ENCODE results near the gene RRAGC. TPM values are rescaled to one million over a fixed set of nuclear protein-coding genes. Genes with fewer than 3 reads are reported as not detected.
A peak's percentile ranks its signal among the peaks of the same experiment; 100 is the strongest.

Gene RRAGC
- total and polyA plus RNA-seq, 9 of the 15 experiments (the other 6 are each of a cell fraction or from before 2014, with no cell fraction given) = 3.9 to 16.9 (median 10.9) TPM

DNA sequence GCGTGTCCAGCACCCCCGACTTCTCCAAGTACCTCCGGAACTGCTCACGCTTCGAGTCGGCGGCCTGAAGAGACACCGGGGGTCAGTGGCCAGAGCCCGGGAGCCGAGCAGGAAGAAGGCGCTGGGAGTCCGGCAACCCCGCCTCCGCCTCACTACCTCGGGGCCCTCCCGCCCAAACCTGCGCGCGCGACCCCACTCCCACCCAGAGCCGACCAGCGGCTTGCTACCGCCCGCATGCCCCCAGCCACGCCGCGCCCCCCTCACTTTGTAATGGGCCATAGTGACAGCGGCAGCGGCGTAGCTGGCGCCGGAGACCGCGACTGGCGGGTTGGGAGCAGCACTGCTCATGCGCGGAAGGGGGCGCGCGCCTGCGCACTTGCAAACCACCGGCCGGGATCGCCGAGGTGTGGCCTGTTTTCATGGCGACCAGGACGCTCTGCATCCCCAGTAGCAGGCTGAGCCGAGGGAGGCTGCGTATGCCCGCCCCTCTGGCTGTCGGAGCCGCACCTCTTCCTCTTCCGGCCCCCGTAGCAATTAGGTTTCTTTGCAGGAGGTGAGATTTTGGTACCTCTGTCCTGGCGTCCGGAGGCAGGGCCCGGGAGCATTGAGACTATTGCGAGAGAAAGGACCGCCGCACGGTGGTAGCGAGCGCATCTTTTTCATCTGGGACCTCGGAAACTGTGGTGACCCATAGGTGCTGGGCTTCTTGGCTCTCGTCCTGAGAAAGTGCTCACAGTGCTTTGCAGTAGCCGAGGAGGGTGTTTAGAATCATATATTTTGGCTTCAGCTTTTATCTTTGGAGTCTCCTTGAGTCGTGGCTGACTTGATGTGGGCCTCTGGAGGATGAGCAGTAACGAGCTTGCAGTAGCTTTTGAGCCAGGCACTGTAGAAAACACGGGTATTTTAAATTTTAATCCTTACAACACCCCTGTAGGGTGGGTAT is 13.7 kb upstream of the RRAGC start, which contains the start of gene MYCBP (continued):
- TF ChIP-seq CBX2 (IDR thresholded peaks at IDR 0.05; ENCODE audit: insufficient read depth, low read length, poor library complexity, severe bottlenecking) (no peak), GTF2F1 (IDR thresholded peaks at IDR 0.05; ENCODE audit: low read depth, low read length) (no peak), CCNT2 (IDR thresholded peaks at IDR 0.05; ENCODE audit: borderline replicate concordance, extremely low read depth, insufficient read length, low read depth, low read length) (peak; percentile 89), ETV6 (IDR thresholded peaks at IDR 0.05; ENCODE audit: borderline replicate concordance in 1 of 2, low read depth in 2 of 2, low read length in 1 of 2) (no peak), ETV6 (CRISPR knock-in tag; IDR thresholded peaks at IDR 0.05; ENCODE audit: borderline replicate concordance) (no peak), ZC3H11A (IDR thresholded peaks at IDR 0.05; ENCODE audit: low read depth, low read length) (no peak), ZFX (CRISPR knock-in tag; IDR thresholded peaks at IDR 0.05) (peak; percentile 57; the same call in 1 of the 2 replicates), SRF (CRISPR knock-in tag; IDR thresholded peaks at IDR 0.05) (no peak; a peak in 1 of 4 replicates), CREM (IDR thresholded peaks at IDR 0.05; ENCODE audit: low read depth) (peak; percentile 62), POLR2AphosphoS2 (IDR thresholded peaks at IDR 0.05; ENCODE audit: low read length) (peak; percentile 96), ZNF408 (CRISPR knock-in tag; IDR thresholded peaks at IDR 0.05; ENCODE audit: low read depth) (no peak), NFXL1 (CRISPR knock-in tag; IDR thresholded peaks at IDR 0.05) (no peak), POLR2G (IDR thresholded peaks at IDR 0.05; ENCODE audit: low read depth, low read length) (peak; percentile 81), MBD2 (IDR thresholded peaks at IDR 0.05; ENCODE audit: borderline replicate concordance, low read depth) (no peak), CSDE1 (IDR thresholded peaks at IDR 0.05) (peak in 1 of 2 experiments; percentile 56; a peak in 1 of 4 replicates), ZNF217 (CRISPR knock-in tag; IDR thresholded peaks at IDR 0.05) (no peak), SRSF1 (IDR thresholded peaks at IDR 0.05; ENCODE audit: low read depth, low read length) (no peak)
- TF ChIP-seq, protein P1, sequence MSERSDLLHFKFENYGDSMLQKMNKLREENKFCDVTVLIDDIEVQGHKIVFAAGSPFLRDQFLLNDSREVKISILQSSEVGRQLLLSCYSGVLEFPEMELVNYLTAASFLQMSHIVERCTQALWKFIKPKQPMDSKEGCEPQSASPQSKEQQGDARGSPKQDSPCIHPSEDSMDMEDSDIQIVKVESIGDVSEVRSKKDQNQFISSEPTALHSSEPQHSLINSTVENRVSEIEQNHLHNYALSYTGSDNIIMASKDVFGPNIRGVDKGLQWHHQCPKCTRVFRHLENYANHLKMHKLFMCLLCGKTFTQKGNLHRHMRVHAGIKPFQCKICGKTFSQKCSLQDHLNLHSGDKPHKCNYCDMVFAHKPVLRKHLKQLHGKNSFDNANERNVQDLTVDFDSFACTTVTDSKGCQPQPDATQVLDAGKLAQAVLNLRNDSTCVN (CRISPR knock-in tag; IDR thresholded peaks at IDR 0.05) = no peak
- TF ChIP-seq, protein P2, sequence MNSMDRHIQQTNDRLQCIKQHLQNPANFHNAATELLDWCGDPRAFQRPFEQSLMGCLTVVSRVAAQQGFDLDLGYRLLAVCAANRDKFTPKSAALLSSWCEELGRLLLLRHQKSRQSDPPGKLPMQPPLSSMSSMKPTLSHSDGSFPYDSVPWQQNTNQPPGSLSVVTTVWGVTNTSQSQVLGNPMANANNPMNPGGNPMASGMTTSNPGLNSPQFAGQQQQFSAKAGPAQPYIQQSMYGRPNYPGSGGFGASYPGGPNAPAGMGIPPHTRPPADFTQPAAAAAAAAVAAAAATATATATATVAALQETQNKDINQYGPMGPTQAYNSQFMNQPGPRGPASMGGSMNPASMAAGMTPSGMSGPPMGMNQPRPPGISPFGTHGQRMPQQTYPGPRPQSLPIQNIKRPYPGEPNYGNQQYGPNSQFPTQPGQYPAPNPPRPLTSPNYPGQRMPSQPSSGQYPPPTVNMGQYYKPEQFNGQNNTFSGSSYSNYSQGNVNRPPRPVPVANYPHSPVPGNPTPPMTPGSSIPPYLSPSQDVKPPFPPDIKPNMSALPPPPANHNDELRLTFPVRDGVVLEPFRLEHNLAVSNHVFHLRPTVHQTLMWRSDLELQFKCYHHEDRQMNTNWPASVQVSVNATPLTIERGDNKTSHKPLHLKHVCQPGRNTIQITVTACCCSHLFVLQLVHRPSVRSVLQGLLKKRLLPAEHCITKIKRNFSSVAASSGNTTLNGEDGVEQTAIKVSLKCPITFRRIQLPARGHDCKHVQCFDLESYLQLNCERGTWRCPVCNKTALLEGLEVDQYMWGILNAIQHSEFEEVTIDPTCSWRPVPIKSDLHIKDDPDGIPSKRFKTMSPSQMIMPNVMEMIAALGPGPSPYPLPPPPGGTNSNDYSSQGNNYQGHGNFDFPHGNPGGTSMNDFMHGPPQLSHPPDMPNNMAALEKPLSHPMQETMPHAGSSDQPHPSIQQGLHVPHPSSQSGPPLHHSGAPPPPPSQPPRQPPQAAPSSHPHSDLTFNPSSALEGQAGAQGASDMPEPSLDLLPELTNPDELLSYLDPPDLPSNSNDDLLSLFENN (IDR thresholded peaks at IDR 0.05; ENCODE audit: low read depth in 2 of 2, low read length in 2 of 2) = no peak
- TF ChIP-seq, protein P3, sequence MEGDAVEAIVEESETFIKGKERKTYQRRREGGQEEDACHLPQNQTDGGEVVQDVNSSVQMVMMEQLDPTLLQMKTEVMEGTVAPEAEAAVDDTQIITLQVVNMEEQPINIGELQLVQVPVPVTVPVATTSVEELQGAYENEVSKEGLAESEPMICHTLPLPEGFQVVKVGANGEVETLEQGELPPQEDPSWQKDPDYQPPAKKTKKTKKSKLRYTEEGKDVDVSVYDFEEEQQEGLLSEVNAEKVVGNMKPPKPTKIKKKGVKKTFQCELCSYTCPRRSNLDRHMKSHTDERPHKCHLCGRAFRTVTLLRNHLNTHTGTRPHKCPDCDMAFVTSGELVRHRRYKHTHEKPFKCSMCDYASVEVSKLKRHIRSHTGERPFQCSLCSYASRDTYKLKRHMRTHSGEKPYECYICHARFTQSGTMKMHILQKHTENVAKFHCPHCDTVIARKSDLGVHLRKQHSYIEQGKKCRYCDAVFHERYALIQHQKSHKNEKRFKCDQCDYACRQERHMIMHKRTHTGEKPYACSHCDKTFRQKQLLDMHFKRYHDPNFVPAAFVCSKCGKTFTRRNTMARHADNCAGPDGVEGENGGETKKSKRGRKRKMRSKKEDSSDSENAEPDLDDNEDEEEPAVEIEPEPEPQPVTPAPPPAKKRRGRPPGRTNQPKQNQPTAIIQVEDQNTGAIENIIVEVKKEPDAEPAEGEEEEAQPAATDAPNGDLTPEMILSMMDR (IDR thresholded peaks at IDR 0.05 in 2 of 3, conservative IDR thresholded peaks at IDR 0.05 in 1 of 3; ENCODE audit: insufficient read depth in 2 of 3, low read depth in 1 of 3, low read length in 3 of 3) = 0 out of 6 replicates have a peak, but pooled peaks of 1 of the 3 experiments have one; percentile 2
